ENCODE data around the gene MGAT4A. TPM values are rescaled to one million over a fixed set of nuclear protein-coding genes. Genes with fewer than 3 reads are reported as not detected.
A peak's percentile ranks its signal among the peaks of the same experiment; 100 is the strongest.

The MGAT4A gene
- total RNA-seq, 4 donors from 2014 or later = 12.6 to 50.0 (median 16.1) TPM

GRCh38 chr2:98632351-98632750 lies 98.6 kb downstream of the MGAT4A start:
- WGBS, 2 donors = 78 to 81% methylated on average over 3 of the region's 3 CpGs

GRCh38 chr2:98623657-98624056 lies 107.3 kb downstream of the MGAT4A start:
- peaks cover 0 to 29% (median 0%) of the 10 kb centered on the region in 3 donors for H3K36me3 ChIP-seq
- peak in 1 of 2 donors; percentile 23 for DNase-seq (ENCODE audit: low spot score in 2 of 2)
- H3K27ac ChIP-seq = no peak overlapping the region
- no peaks in the 10 kb centered on the region for H3K4me1 ChIP-seq
- TF ChIP-seq EP300 (IDR thresholded peaks at IDR 0.05) (peak in 1 of 2 donors; percentile 51), POLR2A (IDR thresholded peaks at IDR 0.05) (no peak), CTCF (IDR thresholded peaks at IDR 0.05) (no peak)
- H3K27me3 ChIP-seq = no peaks in the 10 kb centered on the region
- no peak overlapping the region for H3K4me3 ChIP-seq
- WGBS, 2 donors = 67 to 75% methylated on average over 5 of the region's 5 CpGs
- no peaks in the 10 kb centered on the region for H3K9me3 ChIP-seq

More at GRCh38 chr2:98632351-98632750, 98.6 kb downstream of the MGAT4A start:
- H3K4me3 ChIP-seq = no peak overlapping the region
- no peaks in the 10 kb centered on the region for H3K27me3 ChIP-seq
- no peak overlapping the region for H3K27ac ChIP-seq
- no peaks in the 10 kb centered on the region for H3K4me1 ChIP-seq
- DNase-seq (ENCODE audit: low spot score in 2 of 2) = no peak
- peaks cover 0 to 60% (median 0%) of the 10 kb centered on the region in 3 donors for H3K36me3 ChIP-seq
- TF ChIP-seq CTCF (IDR thresholded peaks at IDR 0.05) (no peak), POLR2A (IDR thresholded peaks at IDR 0.05) (no peak), EP300 (IDR thresholded peaks at IDR 0.05) (no peak)
- no peaks in the 10 kb centered on the region for H3K9me3 ChIP-seq

- DNase-seq (ENCODE audit: low spot score in 2 of 2) = no peak
- no peak overlapping the region for H3K27ac ChIP-seq
- TF ChIP-seq POLR2A (IDR thresholded peaks at IDR 0.05) (no peak), EP300 (IDR thresholded peaks at IDR 0.05) (no peak)
- no peaks in the 10 kb centered on the region for H3K9me3 ChIP-seq
- peaks cover 0 to 7% (median 0%) of the 10 kb centered on the region in 4 donors for H3K4me1 ChIP-seq
- peaks cover 0 to 83% (median 0%) of the 10 kb centered on the region in 3 donors for H3K36me3 ChIP-seq
- WGBS, 2 donors = 49 to 50% methylated on average over 5 of the region's 5 CpGs
- no peaks in the 10 kb centered on the region for H3K27me3 ChIP-seq
- no peak overlapping the region for H3K4me3 ChIP-seq
Measured at GRCh38 chr2:98617149-98617548, 113.8 kb downstream of the MGAT4A start.

GRCh38 chr2:98615481-98615880 lies 115.5 kb downstream of the MGAT4A start:
- H3K27me3 ChIP-seq = no peaks in the 10 kb centered on the region
- 83 to 84% methylated on average over 5 of the region's 5 CpGs for WGBS, 2 donors
- no peaks in the 10 kb centered on the region for H3K9me3 ChIP-seq
- no peak overlapping the region for H3K27ac ChIP-seq
- H3K36me3 ChIP-seq = peaks cover 0 to 83% (median 0%) of the 10 kb centered on the region in 3 donors
- no peak for DNase-seq (ENCODE audit: low spot score in 2 of 2)
- H3K4me1 ChIP-seq = peaks cover 0 to 22% (median 9%) of the 10 kb centered on the region in 4 donors
- TF ChIP-seq POLR2A (IDR thresholded peaks at IDR 0.05) (no peak), CTCF (IDR thresholded peaks at IDR 0.05) (no peak)
- no peak overlapping the region for H3K4me3 ChIP-seq

GRCh38 chr2:98614024-98614739 lies 116.8 kb downstream of the MGAT4A start:
- Histone ChIP-seq H3K4me3 (no peak overlapping the region), H3K4me1 (peaks cover 0 to 35% (median 22%) of the 10 kb centered on the region in 4 donors), H3K36me3 (peaks cover 0 to 81% (median 0%) of the 10 kb centered on the region in 3 donors), H3K27me3 (no peaks in the 10 kb centered on the region), H3K27ac (no peak overlapping the region), H3K9me3 (no peaks in the 10 kb centered on the region)
- WGBS, 2 donors = 93 to 94% methylated on average over 9 of the region's 9 CpGs
- no peak for DNase-seq (ENCODE audit: low spot score in 2 of 2)
- no peak for TF ChIP-seq EP300 (IDR thresholded peaks at IDR 0.05)
- no peak for TF ChIP-seq CTCF (IDR thresholded peaks at IDR 0.05)
- no peak for TF ChIP-seq POLR2A (IDR thresholded peaks at IDR 0.05)
